Fibroblast of villous mesenchyme (primary cell): Measurements from ENCODE around the gene VPS72. TPM values are rescaled to one million over a fixed set of nuclear protein-coding genes. Genes with fewer than 3 reads are reported as not detected.
A peak's percentile ranks its signal among the peaks of the same experiment; 100 is the strongest.

Source experiments
- DNase-seq: peaks from one replicate; pipeline ENCODE4 v3.0.0-alpha.2; 2010; ENCODE audit warnings: low read depth
- H3K4me3 ChIP-seq: 2 replicates; pipeline ENCODE4 v1.5.1; 2011; ENCODE audit warnings: low read depth, mild to moderate bottlenecking, low read length
- CTCF ChIP-seq: IDR thresholded peaks from 2 replicates; pipeline ENCODE4 v1.5.1; 2012; ENCODE audit warnings: low read depth, mild to moderate bottlenecking, low read length; ENCODE audit not compliant: insufficient read depth
- total RNA-seq: library from RNA; depleted of rRNA; stranded (reverse); fragments of >200 nt; gene quantifications from 2 replicates; pipeline ENCODE4 v1.2.3, GENCODE V29; 2012

Gene VPS72
- total RNA-seq, 1 donor: 44.0 TPM

- peak; percentile 22 for DNase-seq
- peak overlapping the region; percentile 60 for H3K4me3 ChIP-seq
- TF ChIP-seq CTCF: no peak
These were observed 44.5 kb downstream of the VPS72 start for GRCh38 chr1:151145304-151146071.

DNA sequence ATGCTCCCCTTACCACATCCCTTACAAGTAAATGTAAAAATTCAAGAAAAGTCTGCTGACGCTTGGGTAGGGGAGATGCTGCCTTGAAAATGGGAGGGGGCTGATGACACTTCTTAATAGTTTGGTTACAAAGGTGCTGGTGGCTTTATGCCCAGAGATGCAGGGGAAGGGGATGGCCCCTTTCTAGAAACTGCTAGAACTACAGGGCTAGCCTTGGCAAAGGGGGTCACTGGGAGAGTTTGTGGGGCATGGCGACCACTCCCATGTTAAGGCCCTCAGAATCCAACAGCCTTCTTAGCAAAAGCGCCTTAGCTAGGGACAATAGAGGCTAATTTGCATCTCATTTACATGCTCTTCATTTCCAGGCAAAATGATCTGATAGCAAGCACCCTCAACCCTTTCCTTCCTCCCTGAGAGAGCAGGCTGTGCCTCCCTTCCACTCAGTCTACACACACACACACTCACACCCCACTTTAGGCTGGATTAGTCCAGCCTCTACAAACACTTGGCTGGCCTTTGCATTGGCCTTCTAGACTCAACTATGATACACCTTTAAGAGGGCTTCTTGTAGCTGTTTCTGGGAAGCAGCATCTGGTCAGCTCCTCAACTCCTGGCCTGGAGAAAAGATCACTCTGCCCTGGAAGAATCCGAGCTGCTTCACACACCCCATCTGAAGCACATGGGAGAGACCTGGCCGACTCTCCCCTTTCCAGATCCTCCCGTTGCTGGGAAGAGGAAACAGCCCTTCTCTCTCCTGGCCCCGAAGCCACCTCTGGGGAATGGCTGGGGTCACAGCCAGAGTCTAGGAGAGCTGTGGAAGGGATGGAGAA lies 45.3 kb downstream of the VPS72 start:
- no peak for TF ChIP-seq CTCF
- DNase-seq: peak; percentile 10
- H3K4me3 ChIP-seq: no peak overlapping the region

DNA sequence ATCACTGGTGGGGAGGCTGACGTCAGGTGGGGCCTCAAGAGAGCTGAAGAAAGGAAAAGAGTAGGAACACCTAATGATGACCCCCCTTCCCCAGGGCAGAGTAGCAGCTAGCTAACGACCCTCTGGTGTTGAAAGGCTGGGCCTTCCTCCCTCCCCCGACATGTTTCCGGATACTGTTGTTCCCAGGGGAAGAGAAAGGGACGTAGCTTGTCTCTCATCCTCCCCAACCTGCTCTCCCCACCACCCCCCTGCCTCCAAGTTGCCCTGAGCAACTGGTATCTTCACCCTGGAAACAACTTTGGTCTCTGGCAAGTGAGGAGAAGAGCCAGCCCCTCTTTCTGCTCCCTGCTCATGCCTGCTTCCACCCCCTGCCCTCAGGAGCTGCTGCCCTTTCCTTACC lies 46.0 kb downstream of the VPS72 start:
- TF ChIP-seq CTCF: no peak

DNA sequence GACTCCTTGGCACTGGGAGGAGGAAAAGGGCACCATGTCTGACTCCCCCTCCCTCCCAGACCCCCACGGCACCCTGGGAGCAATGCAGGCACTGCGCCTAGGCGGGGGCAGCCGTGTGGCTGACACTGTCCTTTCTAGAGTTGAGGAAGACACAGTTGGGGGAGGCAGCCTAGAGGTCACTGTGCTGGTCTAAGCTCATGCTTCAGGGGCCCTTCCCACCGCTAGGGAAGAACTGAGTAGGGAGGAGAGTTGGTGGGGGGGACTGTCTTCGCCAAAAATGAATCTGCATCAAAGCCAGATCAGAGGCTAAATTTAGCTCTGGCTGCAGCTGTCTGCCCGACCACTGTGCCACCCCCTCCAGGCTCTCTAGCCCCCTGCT lies 47.0 kb downstream of the VPS72 start:
- TF ChIP-seq CTCF: no peak
- no peak for DNase-seq
- no peak overlapping the region for H3K4me3 ChIP-seq

More for the DNA sequence above, 46.0 kb downstream of the VPS72 start:
- no peak overlapping the region for H3K4me3 ChIP-seq
- DNase-seq: no peak

DNA sequence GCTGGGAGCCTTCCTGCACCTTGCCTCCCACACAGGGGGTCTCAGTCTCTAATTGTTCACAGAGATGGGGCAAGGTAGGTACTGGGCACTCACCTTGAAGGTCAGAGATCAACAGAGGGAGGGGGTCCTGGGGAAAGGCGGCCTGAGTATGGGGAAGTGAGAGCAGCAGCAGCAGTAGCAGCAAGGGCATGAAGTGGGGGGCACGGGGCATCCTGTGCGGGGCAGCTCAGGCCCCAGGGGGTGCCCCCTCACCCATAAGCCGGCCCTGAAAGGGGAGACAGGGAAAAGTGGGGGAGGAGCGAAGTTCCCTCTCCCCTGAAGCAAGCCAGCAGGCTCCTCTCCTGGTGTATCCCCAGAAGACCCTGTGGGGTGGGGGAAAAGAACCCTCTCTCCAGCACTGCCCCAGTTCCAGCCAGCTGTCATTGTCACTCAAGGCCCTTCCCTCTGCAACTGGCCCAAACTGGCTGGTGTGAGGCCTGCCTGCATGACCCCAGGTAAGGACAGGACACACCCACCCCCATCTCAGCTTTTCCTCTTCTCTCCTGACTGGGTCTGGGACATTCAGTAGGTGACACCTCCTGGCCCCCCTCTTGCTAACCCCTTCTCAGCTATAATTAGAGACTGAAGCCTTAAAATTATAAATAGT lies 47.5 kb downstream of the VPS72 start:
- H3K4me3 ChIP-seq: no peak overlapping the region
- no peak for DNase-seq
- TF ChIP-seq CTCF: no peak

DNA sequence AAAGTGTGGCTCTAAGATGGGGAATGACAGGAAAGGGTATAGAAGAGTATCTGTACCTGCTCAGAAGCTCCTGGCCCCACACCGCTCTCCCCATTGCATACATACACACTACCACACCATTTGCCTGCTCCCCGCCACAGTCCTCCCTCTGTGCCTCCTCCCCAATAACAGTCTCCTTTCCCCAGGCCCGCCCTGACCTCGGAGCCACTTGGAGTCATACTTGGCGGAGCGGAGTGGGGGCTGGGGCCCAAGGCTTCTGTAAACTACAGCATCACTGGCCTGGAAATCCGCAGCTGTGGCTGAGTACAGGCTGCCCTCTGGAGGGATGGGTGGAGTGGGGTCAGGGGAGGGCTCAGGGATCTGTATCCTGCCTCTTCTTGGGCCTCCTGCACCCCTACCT lies 52.2 kb downstream of the VPS72 start:
- H3K4me3 ChIP-seq: no peak overlapping the region
- DNase-seq: no peak
- TF ChIP-seq CTCF: no peak
